HG02840 (cell line): ENCODE data around the gene APBB1IP.

ENCODE experiments used
- ATAC-seq: cut with Tn5 transposase; IDR thresholded peaks from one replicate; pipeline ENCODE4 v1.9.1; 2021; ENCODE audit warnings: mild to moderate bottlenecking, moderate library complexity, moderate number of reproducible peaks; ENCODE audit not compliant: unreplicated experiment, low FRiP score

APBB1IP gene

DNA sequence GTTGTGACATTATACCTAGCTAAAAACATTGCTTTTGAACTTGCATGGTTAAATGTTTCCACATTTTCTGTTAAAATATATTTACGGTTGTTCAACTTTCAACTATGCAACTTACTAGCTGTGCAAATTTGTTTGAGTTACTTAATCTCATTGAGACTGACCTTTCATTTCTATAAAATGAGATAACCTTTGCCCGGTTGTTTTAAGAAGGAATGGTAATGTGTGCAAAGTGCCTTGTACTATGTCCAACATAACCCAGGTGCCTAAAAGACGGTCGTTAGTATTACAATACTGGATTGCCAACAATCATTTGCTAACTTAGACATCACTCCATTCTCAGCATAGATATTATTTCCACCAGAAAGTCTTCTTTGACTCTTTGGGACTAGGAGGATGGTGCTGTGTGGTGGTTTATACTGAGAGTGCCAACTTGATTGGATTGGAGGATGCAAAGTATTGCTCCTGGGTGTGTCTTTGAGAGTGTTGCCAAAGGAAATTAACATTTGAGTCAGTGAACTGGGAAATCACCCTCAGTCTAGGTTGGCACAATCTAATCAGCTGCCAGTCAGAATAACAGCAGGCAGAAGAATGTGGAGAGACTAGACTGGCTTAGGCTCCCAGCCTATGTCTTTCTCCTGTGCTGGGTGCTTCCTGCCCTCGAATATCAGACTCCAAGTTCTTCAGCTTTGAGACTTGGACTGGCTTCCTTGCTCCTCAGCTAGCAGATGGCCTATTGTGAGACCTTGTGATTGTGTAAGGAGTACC lies 174.2 kb downstream of the APBB1IP start:
- no peak for ATAC-seq
